Esophagus muscularis mucosa (tissue), 4 donors: Measurements from ENCODE around the gene EHD3.

Experiments
- CTCF ChIP-seq, 3 experiments: fragments of 200-600 bp in 2 of 3; fragments of 450-650 bp in 1 of 3; sonication (generic) in 2 of 3; IDR thresholded peaks; one replicate each; pipeline ENCODE4 v1.5.1; 2017 to 2019; ENCODE audit warnings: antibody characterized with exemption in 3 of 3, mild to moderate bottlenecking in 2 of 3, moderate library complexity in 1 of 3
- EP300 ChIP-seq: sonication (generic); formaldehyde crosslinking; IDR thresholded peaks from one replicate; pipeline ENCODE4 v1.6.1; 2017; ENCODE audit warnings: antibody characterized with exemption
- POLR2A ChIP-seq: fragments of 450-650 bp; IDR thresholded peaks from one replicate; pipeline ENCODE4 v1.6.1; 2017; ENCODE audit warnings: antibody characterized with exemption, moderate library complexity, mild to moderate bottlenecking, low read depth
- POLR2AphosphoS5 ChIP-seq, 2 donors: sonication (generic); formaldehyde crosslinking; IDR thresholded peaks; one replicate each; pipeline ENCODE4 v1.6.1; 2017; ENCODE audit warnings: antibody characterized with exemption in 2 of 2

GRCh38 chr2:31204783-31205182 is 29.2 kb upstream of the EHD3 start:
- no peak for TF ChIP-seq CTCF (IDR thresholded peaks at IDR 0.05)
- TF ChIP-seq POLR2A = no peak
- TF ChIP-seq EP300 = no peak
- TF ChIP-seq POLR2AphosphoS5 (IDR thresholded peaks at IDR 0.05) = no peak
